ENCODE results near the gene MVP. TPM values are rescaled to one million over a fixed set of nuclear protein-coding genes. Genes with fewer than 3 reads are reported as not detected.
A peak's percentile ranks its signal among the peaks of the same experiment; 100 is the strongest.
"Not testable (repeated sequence)": the region's sequence is repeated elsewhere in the genome, so short reads cannot be mapped to it uniquely, and the experiment has no call there.

Gene MVP
- total RNA-seq, 1 experiment from 2014 or later: 27.3 TPM

GRCh38 chr16:29775742-29776408 lies 44.4 kb upstream of the MVP start:
- no peaks in the 10 kb centered on the region for H4K20me1 ChIP-seq (ENCODE audit: low read length)
- no peak overlapping the region for H3K4me2 ChIP-seq (ENCODE audit: low read length)
- peaks cover 5% of the 10 kb centered on the region; the same call in 1 of the 2 replicates for H3K4me1 ChIP-seq (ENCODE audit: insufficient read depth, low read length)
- ATAC-seq (no peak), DNase-seq (peak; percentile 52)
- no peaks in the 10 kb centered on the region for H3K9me3 ChIP-seq (ENCODE audit: low read length)
- ChIA-PET POLR2A (ENCODE audit: unreplicated experiment) (no interaction called here), CTCF (no interaction called here)
- H3K9ac ChIP-seq (ENCODE audit: low read length): no peak overlapping the region
- no peaks in the 10 kb centered on the region for H3K9me2 ChIP-seq (replicated peaks; ENCODE audit: low read length)
- H3K27me3 ChIP-seq (ENCODE audit: low read length): no peaks in the 10 kb centered on the region
- no peaks in the 10 kb centered on the region for H3K79me2 ChIP-seq (ENCODE audit: low read length)
- BruUV-seq (replicated peaks): no TSS peak
- intact Hi-C loops (cut with micrococcal nuclease): no loop called here
- no peaks in the 10 kb centered on the region for H3F3A ChIP-seq (ENCODE audit: low read length, unreplicated experiment)
- no peak for TF ChIP-seq EZH2phosphoT487 (IDR thresholded peaks at IDR 0.05; ENCODE audit: borderline replicate concordance, low read length)
- no peak overlapping the region for H3K27ac ChIP-seq (ENCODE audit: low read length)
- H3K4me3 ChIP-seq (ENCODE audit: low read length): no peak overlapping the region
- H3K36me3 ChIP-seq (ENCODE audit: low read depth, low read length): no peaks in the 10 kb centered on the region
- peak overlapping the region; percentile 45; the same call in 1 of the 2 replicates for H2AFZ ChIP-seq (ENCODE audit: low read length)

- ChIA-PET CTCF (no interaction called here), POLR2A (ENCODE audit: unreplicated experiment) (no interaction called here)
- BruUV-seq (replicated peaks): no TSS peak
These were observed 42.5 kb upstream of the MVP start, which contains the start of gene ZG16 for GRCh38 chr16:29777576-29778350. TSS of gene ZG16 (plus strand) at chr16:29778256. CDS start at chr16:29779267, 1,011 bp downstream.

GRCh38 chr16:29779474-29779873 lies 40.8 kb upstream of the MVP start:
- Histone ChIP-seq H3K36me3 (ENCODE audit: low read depth, low read length) (no peaks in the 10 kb centered on the region), H3F3A (ENCODE audit: low read length, unreplicated experiment) (no peaks in the 10 kb centered on the region), H4K20me1 (ENCODE audit: low read length) (no peaks in the 10 kb centered on the region), H2AFZ (ENCODE audit: low read length) (no peak overlapping the region), H3K27ac (ENCODE audit: low read length) (no peak overlapping the region), H3K4me3 (ENCODE audit: low read length) (no peak overlapping the region), H3K79me2 (ENCODE audit: low read length) (no peaks in the 10 kb centered on the region), H3K9ac (ENCODE audit: low read length) (no peak overlapping the region), H3K4me2 (ENCODE audit: low read length) (no peak overlapping the region), H3K4me1 (ENCODE audit: insufficient read depth, low read length) (peaks cover 11% of the 10 kb centered on the region), H3K9me3 (ENCODE audit: low read length) (no peaks in the 10 kb centered on the region), H3K9me2 (replicated peaks; ENCODE audit: low read length) (no peaks in the 10 kb centered on the region), H3K27me3 (ENCODE audit: low read length) (no peaks in the 10 kb centered on the region)
- BruUV-seq (replicated peaks): no TSS peak
- POLR2A ChIA-PET (ENCODE audit: unreplicated experiment): no interaction called here
- peak; percentile 68 for DNase-seq
- ATAC-seq: no peak
- CTCF ChIA-PET: no interaction called here
- TF ChIP-seq, protein P1, sequence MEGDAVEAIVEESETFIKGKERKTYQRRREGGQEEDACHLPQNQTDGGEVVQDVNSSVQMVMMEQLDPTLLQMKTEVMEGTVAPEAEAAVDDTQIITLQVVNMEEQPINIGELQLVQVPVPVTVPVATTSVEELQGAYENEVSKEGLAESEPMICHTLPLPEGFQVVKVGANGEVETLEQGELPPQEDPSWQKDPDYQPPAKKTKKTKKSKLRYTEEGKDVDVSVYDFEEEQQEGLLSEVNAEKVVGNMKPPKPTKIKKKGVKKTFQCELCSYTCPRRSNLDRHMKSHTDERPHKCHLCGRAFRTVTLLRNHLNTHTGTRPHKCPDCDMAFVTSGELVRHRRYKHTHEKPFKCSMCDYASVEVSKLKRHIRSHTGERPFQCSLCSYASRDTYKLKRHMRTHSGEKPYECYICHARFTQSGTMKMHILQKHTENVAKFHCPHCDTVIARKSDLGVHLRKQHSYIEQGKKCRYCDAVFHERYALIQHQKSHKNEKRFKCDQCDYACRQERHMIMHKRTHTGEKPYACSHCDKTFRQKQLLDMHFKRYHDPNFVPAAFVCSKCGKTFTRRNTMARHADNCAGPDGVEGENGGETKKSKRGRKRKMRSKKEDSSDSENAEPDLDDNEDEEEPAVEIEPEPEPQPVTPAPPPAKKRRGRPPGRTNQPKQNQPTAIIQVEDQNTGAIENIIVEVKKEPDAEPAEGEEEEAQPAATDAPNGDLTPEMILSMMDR (conservative IDR thresholded peaks at IDR 0.05; ENCODE audit: low read depth, low read length): no peak
- TF ChIP-seq EZH2 (IDR thresholded peaks at IDR 0.05; ENCODE audit: low read length, unreplicated experiment) (no peak), EZH2phosphoT487 (IDR thresholded peaks at IDR 0.05; ENCODE audit: borderline replicate concordance, low read length) (no peak)
- intact Hi-C loops (cut with micrococcal nuclease): no loop called here

More at GRCh38 chr16:29777576-29778350, 42.5 kb upstream of the MVP start, which contains the start of gene ZG16:
- no peaks in the 10 kb centered on the region for H3F3A ChIP-seq (ENCODE audit: low read length, unreplicated experiment)
- DNase-seq (peak; percentile 35), ATAC-seq (no peak)
- intact Hi-C loops (cut with micrococcal nuclease): no loop called here
- H3K4me1 ChIP-seq (ENCODE audit: insufficient read depth, low read length): peaks cover 5% of the 10 kb centered on the region; the same call in 1 of the 2 replicates
- H3K4me2 ChIP-seq (ENCODE audit: low read length): no peak within 1 kb of the TSS
- no peaks in the 10 kb centered on the region for H3K36me3 ChIP-seq (ENCODE audit: low read depth, low read length)
- H3K27me3 ChIP-seq (ENCODE audit: low read length): no peaks in the 10 kb centered on the region
- H3K9me2 ChIP-seq (replicated peaks; ENCODE audit: low read length): no peaks in the 10 kb centered on the region
- no peak within 1 kb of the TSS for H3K4me3 ChIP-seq (ENCODE audit: low read length)
- no peaks in the 10 kb centered on the region for H4K20me1 ChIP-seq (ENCODE audit: low read length)
- no peak for TF ChIP-seq EZH2phosphoT487 (IDR thresholded peaks at IDR 0.05; ENCODE audit: borderline replicate concordance, low read length)
- no peak for TF ChIP-seq EZH2 (IDR thresholded peaks at IDR 0.05; ENCODE audit: low read length, unreplicated experiment)
- TF ChIP-seq, protein P1 (conservative IDR thresholded peaks at IDR 0.05; ENCODE audit: low read depth, low read length): no peak
- no peaks in the 10 kb centered on the region for H3K9me3 ChIP-seq (ENCODE audit: low read length)
- no peak within 1 kb of the TSS for H3K9ac ChIP-seq (ENCODE audit: low read length)
- no peak within 1 kb of the TSS for H3K27ac ChIP-seq (ENCODE audit: low read length)
- H2AFZ ChIP-seq (ENCODE audit: low read length): no peak within 1 kb of the TSS
- H3K79me2 ChIP-seq (ENCODE audit: low read length): no peaks in the 10 kb centered on the region

DNA sequence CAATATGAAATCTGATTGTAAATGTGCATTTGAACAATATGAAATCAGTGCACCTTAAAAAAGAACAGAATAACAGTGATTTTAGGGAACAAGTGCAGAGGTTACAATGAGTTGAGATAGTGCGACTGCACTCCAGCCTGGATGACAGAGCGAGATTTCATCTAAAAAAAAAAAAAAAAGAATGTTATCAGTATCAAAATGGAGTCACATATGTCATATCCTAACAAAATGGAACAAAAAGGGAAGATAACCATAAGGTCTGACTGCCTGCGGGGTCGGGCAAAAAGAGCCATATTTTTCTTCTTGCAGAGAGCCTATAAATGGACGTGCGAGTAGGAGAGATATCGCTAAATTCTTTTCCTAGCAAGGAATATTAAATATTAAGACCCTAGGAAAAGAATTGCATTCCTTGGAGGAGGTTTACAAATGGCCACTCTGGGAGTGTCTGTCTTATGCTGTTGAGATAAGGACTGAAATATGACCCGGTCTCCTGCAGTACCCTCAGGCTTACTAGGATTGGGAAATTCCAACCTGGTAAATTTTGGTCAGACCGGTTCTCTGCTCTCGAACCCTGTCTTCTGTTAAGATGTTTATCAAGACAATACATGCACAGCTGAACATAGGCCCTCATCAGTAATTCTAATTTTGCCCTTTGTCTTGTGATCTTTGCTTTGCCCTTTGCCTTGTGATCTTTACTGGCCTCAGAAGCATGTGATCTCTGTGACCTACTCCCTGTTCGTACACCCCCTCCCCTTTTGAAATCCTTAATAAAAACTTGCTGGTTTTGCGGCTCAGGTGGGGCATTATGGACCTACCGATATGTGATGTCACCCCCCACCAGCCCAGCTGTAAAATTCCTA lies 36.9 kb upstream of the MVP start:
- H3K4me3 ChIP-seq (ENCODE audit: low read length); H3K9ac ChIP-seq (ENCODE audit: low read length); CTCF ChIA-PET: not testable (repeated sequence)

More for the DNA sequence above, 36.9 kb upstream of the MVP start:
- H3K79me2 ChIP-seq (ENCODE audit: low read length); BruUV-seq (replicated peaks); POLR2A ChIA-PET (ENCODE audit: unreplicated experiment); H3K9me2 ChIP-seq (replicated peaks; ENCODE audit: low read length); H3F3A ChIP-seq (ENCODE audit: low read length, unreplicated experiment); intact Hi-C loops (cut with micrococcal nuclease); ATAC-seq; H2AFZ ChIP-seq (ENCODE audit: low read length); H3K36me3 ChIP-seq (ENCODE audit: low read depth, low read length); H4K20me1 ChIP-seq (ENCODE audit: low read length); H3K4me1 ChIP-seq (ENCODE audit: insufficient read depth, low read length); H3K9me3 ChIP-seq (ENCODE audit: low read length); H3K27me3 ChIP-seq (ENCODE audit: low read length): not testable (repeated sequence)
- H3K27ac ChIP-seq (ENCODE audit: low read length): peak overlapping the region; percentile 55
- DNase-seq: peak; percentile 47
- H3K4me2 ChIP-seq (ENCODE audit: low read length): peak overlapping the region; percentile 54; the same call in 1 of the 2 replicates
